HUES6 (cell line): Measurements from ENCODE around the gene STRA8.

Source experiments
- H3K27ac ChIP-seq: 2 replicates; pipeline ENCODE4 v1.7.0; 2013; ENCODE audit warnings: low read depth, mild to moderate bottlenecking, low read length, inconsistent platforms
- H3K27me3 ChIP-seq: 2 replicates; pipeline ENCODE4 v1.6.1; 2013; ENCODE audit warnings: low read length; ENCODE audit not compliant: control insufficient read depth, insufficient read depth
- H3K36me3 ChIP-seq: 2 replicates; pipeline ENCODE4 v1.6.1; 2013; ENCODE audit warnings: low read length; ENCODE audit not compliant: control insufficient read depth, insufficient read depth
- H3K4me1 ChIP-seq: 2 replicates; pipeline ENCODE4 v1.6.1; 2013; ENCODE audit warnings: low read length; ENCODE audit not compliant: control insufficient read depth, insufficient read depth
- H3K4me3 ChIP-seq: 2 replicates; pipeline ENCODE4 v1.5.1; 2013; ENCODE audit warnings: low read depth, low read length
- H3K9ac ChIP-seq: one replicate; pipeline ENCODE4 v1.6.1; 2013; ENCODE audit warnings: mild to moderate bottlenecking, low read length
- H3K9me3 ChIP-seq: 2 replicates; pipeline ENCODE4 v1.6.1; 2013; ENCODE audit warnings: low read depth, low read length; ENCODE audit not compliant: control insufficient read depth, insufficient read depth

STRA8 gene

GRCh38 chr7:135257790-135258189, 24.2 kb downstream of the STRA8 start:
- Histone ChIP-seq H3K4me1 (peaks cover 18% of the 10 kb centered on the region; the same call in 1 of the 2 replicates), H3K27me3 (no peaks in the 10 kb centered on the region)

GRCh38 chr7:135258585-135258984, 24.9 kb downstream of the STRA8 start:
- Histone ChIP-seq H3K36me3 (no peaks in the 10 kb centered on the region), H3K9ac (no peak overlapping the region), H3K4me3 (no peak overlapping the region), H3K27ac (no peak overlapping the region), H3K4me1 (peaks cover 18% of the 10 kb centered on the region; the same call in 1 of the 2 replicates), H3K27me3 (no peaks in the 10 kb centered on the region), H3K9me3 (no peaks in the 10 kb centered on the region; the same call in 1 of the 2 replicates)

More at GRCh38 chr7:135257790-135258189, 24.2 kb downstream of the STRA8 start:
- no peaks in the 10 kb centered on the region for H3K36me3 ChIP-seq
- no peak overlapping the region for H3K4me3 ChIP-seq
- no peak overlapping the region for H3K27ac ChIP-seq
- H3K9me3 ChIP-seq = no peaks in the 10 kb centered on the region
- no peak overlapping the region for H3K9ac ChIP-seq

DNA sequence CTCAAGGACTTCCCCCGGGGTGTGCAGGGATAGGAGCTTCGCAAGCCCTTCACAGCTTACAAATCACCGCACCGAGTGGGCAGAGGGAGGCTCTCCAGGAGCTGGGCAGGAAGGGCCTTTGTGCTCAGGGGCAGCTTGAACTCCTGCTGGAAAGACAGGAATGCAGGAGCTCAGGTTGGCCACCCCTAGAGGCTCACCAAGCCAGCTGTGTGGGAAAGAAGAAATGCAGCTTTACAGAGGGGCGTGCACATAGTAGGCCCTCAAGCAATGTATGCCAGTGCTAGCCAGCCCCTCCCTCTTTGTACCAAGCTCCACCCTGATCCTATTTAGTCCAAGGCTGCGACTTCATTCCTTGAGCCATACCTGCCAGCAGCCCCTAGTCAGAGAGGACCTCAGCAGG, 26.1 kb downstream of the STRA8 start:
- H3K27ac ChIP-seq = no peak overlapping the region
- H3K9me3 ChIP-seq = no peaks in the 10 kb centered on the region; the same call in 1 of the 2 replicates
- no peaks in the 10 kb centered on the region for H3K36me3 ChIP-seq
- no peak overlapping the region for H3K4me3 ChIP-seq
- no peak overlapping the region for H3K9ac ChIP-seq
- no peaks in the 10 kb centered on the region for H3K27me3 ChIP-seq
- peaks cover 11% of the 10 kb centered on the region; the same call in 1 of the 2 replicates for H3K4me1 ChIP-seq

DNA sequence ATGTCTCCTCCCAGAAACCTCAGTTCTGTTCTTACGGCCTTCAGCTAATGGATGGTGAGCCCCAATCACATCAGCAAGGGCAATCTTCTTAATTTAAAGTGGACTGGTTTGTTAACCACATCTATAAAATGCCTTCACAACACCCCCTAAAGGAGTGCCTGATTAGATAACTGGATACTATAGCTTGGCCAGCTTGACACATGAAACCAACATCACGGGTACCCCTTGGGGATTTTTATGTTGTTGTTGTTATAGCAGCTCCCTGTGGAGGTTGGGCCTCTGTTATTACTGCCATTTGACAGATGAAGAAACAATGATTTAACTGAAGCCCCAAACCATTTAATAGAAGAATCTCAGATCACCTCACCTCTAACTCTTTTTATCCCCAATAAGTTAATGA, 26.8 kb downstream of the STRA8 start:
- H3K4me3 ChIP-seq = no peak overlapping the region
- H3K27ac ChIP-seq = no peak overlapping the region
- no peak overlapping the region for H3K9ac ChIP-seq
- H3K9me3 ChIP-seq = no peaks in the 10 kb centered on the region; the same call in 1 of the 2 replicates
- peaks cover 10% of the 10 kb centered on the region; the same call in 1 of the 2 replicates for H3K4me1 ChIP-seq
- no peaks in the 10 kb centered on the region for H3K27me3 ChIP-seq
- H3K36me3 ChIP-seq = no peaks in the 10 kb centered on the region

GRCh38 chr7:135260930-135261721, 27.5 kb downstream of the STRA8 start:
- H3K9me3 ChIP-seq = peaks cover 3% of the 10 kb centered on the region; the same call in 1 of the 2 replicates
- no peak overlapping the region for H3K27ac ChIP-seq
- no peak overlapping the region for H3K9ac ChIP-seq
- no peaks in the 10 kb centered on the region for H3K36me3 ChIP-seq
- peaks cover 10% of the 10 kb centered on the region; the same call in 1 of the 2 replicates for H3K4me1 ChIP-seq
- H3K27me3 ChIP-seq = no peaks in the 10 kb centered on the region
- H3K4me3 ChIP-seq = no peak overlapping the region

GRCh38 chr7:135262623-135263320, 29.1 kb downstream of the STRA8 start:
- H3K36me3 ChIP-seq = no peaks in the 10 kb centered on the region
- H3K4me3 ChIP-seq = no peak overlapping the region
- H3K27me3 ChIP-seq = no peaks in the 10 kb centered on the region
- H3K9me3 ChIP-seq = peaks cover 10% of the 10 kb centered on the region
- no peak overlapping the region for H3K27ac ChIP-seq
- H3K9ac ChIP-seq = no peak overlapping the region
- H3K4me1 ChIP-seq = peaks cover 10% of the 10 kb centered on the region; the same call in 1 of the 2 replicates

DNA sequence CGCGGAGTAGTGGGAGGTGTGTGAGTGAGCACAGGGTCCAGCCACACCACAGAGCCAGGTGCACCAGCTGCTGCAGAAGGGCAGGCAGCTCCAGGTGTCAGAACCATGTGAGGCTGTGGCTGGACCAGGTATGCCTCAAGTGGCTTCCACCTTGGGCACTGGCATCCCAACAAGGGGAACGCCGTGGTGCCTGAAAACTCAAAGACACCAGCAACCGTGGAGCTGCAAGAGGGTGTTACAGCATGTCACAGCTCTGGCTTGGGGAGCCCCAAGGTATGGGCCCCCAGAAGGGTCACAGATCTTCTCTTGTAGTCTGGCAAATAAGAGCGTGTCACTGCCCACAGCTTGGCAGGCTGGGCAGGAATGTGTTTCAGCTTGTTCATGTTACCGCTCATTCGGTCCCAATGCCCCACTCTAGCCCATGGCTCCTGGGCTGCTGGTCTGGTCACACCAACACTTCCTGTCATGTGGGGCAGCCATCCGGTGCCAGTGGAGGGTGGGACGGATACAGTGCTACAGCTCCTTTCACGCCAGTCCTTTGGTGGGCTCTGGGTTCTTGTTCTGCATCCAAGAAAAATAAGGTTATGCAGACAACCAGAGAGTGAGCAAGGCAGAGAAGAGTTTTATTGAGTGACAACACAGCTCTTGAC, 29.8 kb downstream of the STRA8 start:
- no peak overlapping the region for H3K9ac ChIP-seq
- no peak overlapping the region for H3K27ac ChIP-seq
- H3K36me3 ChIP-seq = no peaks in the 10 kb centered on the region
- no peaks in the 10 kb centered on the region for H3K27me3 ChIP-seq
- peaks cover 10% of the 10 kb centered on the region; the same call in 1 of the 2 replicates for H3K4me1 ChIP-seq
- H3K4me3 ChIP-seq = no peak overlapping the region
- peaks cover 10% of the 10 kb centered on the region for H3K9me3 ChIP-seq

- Histone ChIP-seq H3K27me3 (no peaks in the 10 kb centered on the region), H3K9me3 (peaks cover 10% of the 10 kb centered on the region), H3K9ac (no peak overlapping the region), H3K4me1 (no peaks in the 10 kb centered on the region), H3K27ac (no peak overlapping the region), H3K4me3 (no peak overlapping the region), H3K36me3 (no peaks in the 10 kb centered on the region)
Measured at GRCh38 chr7:135265637-135266036, 32.0 kb downstream of the STRA8 start.

GRCh38 chr7:135269921-135270320, 36.3 kb downstream of the STRA8 start:
- no peaks in the 10 kb centered on the region for H3K27me3 ChIP-seq
- no peaks in the 10 kb centered on the region for H3K4me1 ChIP-seq
- H3K36me3 ChIP-seq = no peaks in the 10 kb centered on the region
- no peak overlapping the region for H3K27ac ChIP-seq
- no peak overlapping the region for H3K9ac ChIP-seq
- peaks cover 10% of the 10 kb centered on the region for H3K9me3 ChIP-seq
- no peak overlapping the region for H3K4me3 ChIP-seq

- Histone ChIP-seq H3K4me1 (no peaks in the 10 kb centered on the region), H3K9ac (no peak overlapping the region), H3K36me3 (no peaks in the 10 kb centered on the region), H3K9me3 (peaks cover 10% of the 10 kb centered on the region), H3K27ac (no peak overlapping the region), H3K27me3 (no peaks in the 10 kb centered on the region), H3K4me3 (no peak overlapping the region)
Measured at GRCh38 chr7:135270577-135271254, 37.1 kb downstream of the STRA8 start.
